ENCODE data around the gene MPIG6B.
A peak's percentile ranks its signal among the peaks of the same experiment; 100 is the strongest.

The MPIG6B gene

DNA sequence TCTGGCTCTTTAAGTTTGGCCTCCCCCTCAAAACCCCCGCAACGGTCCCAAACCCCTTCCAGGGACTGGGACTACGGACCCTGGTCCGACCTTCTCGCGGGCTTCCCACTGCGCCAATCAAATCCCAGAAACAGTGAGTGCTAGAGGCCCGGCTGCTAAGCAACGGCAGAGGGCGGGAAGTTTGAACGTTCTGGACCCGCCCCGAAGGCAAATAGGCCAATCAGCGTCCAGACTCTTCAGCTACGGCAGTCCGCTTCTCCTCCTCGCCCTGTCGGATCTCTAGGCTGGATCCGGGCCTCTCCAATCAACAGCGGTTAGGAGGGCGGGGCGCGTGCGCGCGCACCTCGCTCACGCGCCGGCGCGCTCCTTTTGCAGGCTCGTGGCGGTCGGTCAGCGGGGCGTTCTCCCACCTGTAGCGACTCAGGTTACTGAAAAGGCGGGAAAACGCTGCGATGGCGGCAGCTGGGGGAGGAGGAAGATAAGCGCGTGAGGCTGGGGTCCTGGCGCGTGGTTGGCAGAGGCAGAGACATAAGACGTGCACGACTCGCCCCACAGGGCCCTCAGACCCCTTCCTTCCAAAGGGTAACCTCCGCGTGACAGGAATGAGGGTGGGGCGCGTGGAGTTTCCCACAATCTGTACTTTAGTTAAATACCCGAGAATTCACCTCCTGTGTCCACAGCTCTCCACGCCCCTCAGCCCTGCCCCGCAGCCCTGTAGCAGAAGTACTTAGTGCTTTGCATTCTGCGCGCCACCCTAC lies 16.6 kb downstream of the MPIG6B start, which contains the start of gene MSH5 (continued):
- TF ChIP-seq, protein P1, sequence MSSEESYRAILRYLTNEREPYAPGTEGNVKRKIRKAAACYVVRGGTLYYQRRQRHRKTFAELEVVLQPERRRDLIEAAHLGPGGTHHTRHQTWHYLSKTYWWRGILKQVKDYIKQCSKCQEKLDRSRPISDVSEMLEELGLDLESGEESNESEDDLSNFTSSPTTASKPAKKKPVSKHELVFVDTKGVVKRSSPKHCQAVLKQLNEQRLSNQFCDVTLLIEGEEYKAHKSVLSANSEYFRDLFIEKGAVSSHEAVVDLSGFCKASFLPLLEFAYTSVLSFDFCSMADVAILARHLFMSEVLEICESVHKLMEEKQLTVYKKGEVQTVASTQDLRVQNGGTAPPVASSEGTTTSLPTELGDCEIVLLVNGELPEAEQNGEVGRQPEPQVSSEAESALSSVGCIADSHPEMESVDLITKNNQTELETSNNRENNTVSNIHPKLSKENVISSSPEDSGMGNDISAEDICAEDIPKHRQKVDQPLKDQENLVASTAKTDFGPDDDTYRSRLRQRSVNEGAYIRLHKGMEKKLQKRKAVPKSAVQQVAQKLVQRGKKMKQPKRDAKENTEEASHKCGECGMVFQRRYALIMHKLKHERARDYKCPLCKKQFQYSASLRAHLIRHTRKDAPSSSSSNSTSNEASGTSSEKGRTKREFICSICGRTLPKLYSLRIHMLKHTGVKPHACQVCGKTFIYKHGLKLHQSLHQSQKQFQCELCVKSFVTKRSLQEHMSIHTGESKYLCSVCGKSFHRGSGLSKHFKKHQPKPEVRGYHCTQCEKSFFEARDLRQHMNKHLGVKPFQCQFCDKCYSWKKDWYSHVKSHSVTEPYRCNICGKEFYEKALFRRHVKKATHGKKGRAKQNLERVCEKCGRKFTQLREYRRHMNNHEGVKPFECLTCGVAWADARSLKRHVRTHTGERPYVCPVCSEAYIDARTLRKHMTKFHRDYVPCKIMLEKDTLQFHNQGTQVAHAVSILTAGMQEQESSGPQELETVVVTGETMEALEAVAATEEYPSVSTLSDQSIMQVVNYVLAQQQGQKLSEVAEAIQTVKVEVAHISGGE (tag by site-specific recombination; conservative IDR thresholded peaks at IDR 0.05; ENCODE audit: low read depth), result no peak
- TF ChIP-seq ZNF114 (tag by site-specific recombination; IDR thresholded peaks at IDR 0.05) (no peak), ZBTB21 (tag by site-specific recombination; IDR thresholded peaks at IDR 0.05) (peak; percentile 54; the same call in 1 of the 2 replicates), ZNF624 (tag by site-specific recombination; IDR thresholded peaks at IDR 0.05) (no peak), GLIS2 (tag by site-specific recombination; IDR thresholded peaks at IDR 0.05) (peak; percentile 66; the same call in 1 of the 2 replicates), ZSCAN23 (tag by site-specific recombination; IDR thresholded peaks at IDR 0.05) (peak; percentile 79; the same call in 1 of the 2 replicates), ZBTB48 (tag by site-specific recombination; IDR thresholded peaks at IDR 0.05) (peak; percentile 95), HOXA7 (CRISPR knock-in tag; IDR thresholded peaks at IDR 0.05; ENCODE audit: borderline replicate concordance) (no peak), BCL11A (tag by site-specific recombination; IDR thresholded peaks at IDR 0.05; ENCODE audit: low read depth) (no peak), ZNF24 (tag by site-specific recombination; IDR thresholded peaks at IDR 0.05) (peak; percentile 78; the same call in 1 of the 2 replicates), ZNF510 (tag by site-specific recombination; IDR thresholded peaks at IDR 0.05; ENCODE audit: insufficient replicate concordance) (no peak), KLF9 (tag by site-specific recombination; IDR thresholded peaks at IDR 0.05; ENCODE audit: low read depth) (peak; percentile 73; the same call in 1 of the 2 replicates), YY2 (tag by site-specific recombination; IDR thresholded peaks at IDR 0.05) (peak; percentile 90), SETDB1 (IDR thresholded peaks at IDR 0.05; ENCODE audit: insufficient read length, low read length) (no peak), ZNF791 (tag by site-specific recombination; IDR thresholded peaks at IDR 0.05) (no peak), ZNF341 (tag by site-specific recombination; IDR thresholded peaks at IDR 0.05; ENCODE audit: low read depth) (peak; percentile 77), ZNF473 (tag by site-specific recombination; IDR thresholded peaks at IDR 0.05) (no peak), ZNF768 (tag by site-specific recombination; IDR thresholded peaks at IDR 0.05) (no peak), MYNN (tag by site-specific recombination; IDR thresholded peaks at IDR 0.05; ENCODE audit: borderline replicate concordance) (no peak; the same call in 1 of the 2 replicates), MZF1 (tag by site-specific recombination; IDR thresholded peaks at IDR 0.05; ENCODE audit: borderline replicate concordance) (no peak), ZNF558 (tag by site-specific recombination; IDR thresholded peaks at IDR 0.05) (no peak), ZNF600 (tag by site-specific recombination; IDR thresholded peaks at IDR 0.05) (no peak)
- TF ChIP-seq, protein P2, sequence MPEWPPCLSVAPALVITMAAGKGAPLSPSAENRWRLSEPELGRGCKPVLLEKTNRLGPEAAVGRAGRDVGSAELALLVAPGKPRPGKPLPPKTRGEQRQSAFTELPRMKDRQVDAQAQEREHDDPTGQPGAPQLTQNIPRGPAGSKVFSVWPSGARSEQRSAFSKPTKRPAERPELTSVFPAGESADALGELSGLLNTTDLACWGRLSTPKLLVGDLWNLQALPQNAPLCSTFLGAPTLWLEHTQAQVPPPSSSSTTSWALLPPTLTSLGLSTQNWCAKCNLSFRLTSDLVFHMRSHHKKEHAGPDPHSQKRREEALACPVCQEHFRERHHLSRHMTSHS (tag by site-specific recombination; IDR thresholded peaks at IDR 0.05), result no peak
- TF ChIP-seq, protein P3, sequence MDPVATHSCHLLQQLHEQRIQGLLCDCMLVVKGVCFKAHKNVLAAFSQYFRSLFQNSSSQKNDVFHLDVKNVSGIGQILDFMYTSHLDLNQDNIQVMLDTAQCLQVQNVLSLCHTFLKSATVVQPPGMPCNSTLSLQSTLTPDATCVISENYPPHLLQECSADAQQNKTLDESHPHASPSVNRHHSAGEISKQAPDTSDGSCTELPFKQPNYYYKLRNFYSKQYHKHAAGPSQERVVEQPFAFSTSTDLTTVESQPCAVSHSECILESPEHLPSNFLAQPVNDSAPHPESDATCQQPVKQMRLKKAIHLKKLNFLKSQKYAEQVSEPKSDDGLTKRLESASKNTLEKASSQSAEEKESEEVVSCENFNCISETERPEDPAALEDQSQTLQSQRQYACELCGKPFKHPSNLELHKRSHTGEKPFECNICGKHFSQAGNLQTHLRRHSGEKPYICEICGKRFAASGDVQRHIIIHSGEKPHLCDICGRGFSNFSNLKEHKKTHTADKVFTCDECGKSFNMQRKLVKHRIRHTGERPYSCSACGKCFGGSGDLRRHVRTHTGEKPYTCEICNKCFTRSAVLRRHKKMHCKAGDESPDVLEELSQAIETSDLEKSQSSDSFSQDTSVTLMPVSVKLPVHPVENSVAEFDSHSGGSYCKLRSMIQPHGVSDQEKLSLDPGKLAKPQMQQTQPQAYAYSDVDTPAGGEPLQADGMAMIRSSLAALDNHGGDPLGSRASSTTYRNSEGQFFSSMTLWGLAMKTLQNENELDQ (tag by site-specific recombination; IDR thresholded peaks at IDR 0.05; ENCODE audit: low read depth), result no peak
- TF ChIP-seq, protein P4, sequence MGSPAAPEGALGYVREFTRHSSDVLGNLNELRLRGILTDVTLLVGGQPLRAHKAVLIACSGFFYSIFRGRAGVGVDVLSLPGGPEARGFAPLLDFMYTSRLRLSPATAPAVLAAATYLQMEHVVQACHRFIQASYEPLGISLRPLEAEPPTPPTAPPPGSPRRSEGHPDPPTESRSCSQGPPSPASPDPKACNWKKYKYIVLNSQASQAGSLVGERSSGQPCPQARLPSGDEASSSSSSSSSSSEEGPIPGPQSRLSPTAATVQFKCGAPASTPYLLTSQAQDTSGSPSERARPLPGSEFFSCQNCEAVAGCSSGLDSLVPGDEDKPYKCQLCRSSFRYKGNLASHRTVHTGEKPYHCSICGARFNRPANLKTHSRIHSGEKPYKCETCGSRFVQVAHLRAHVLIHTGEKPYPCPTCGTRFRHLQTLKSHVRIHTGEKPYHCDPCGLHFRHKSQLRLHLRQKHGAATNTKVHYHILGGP (tag by site-specific recombination; IDR thresholded peaks at IDR 0.05), result no peak
- TF ChIP-seq, protein P5, sequence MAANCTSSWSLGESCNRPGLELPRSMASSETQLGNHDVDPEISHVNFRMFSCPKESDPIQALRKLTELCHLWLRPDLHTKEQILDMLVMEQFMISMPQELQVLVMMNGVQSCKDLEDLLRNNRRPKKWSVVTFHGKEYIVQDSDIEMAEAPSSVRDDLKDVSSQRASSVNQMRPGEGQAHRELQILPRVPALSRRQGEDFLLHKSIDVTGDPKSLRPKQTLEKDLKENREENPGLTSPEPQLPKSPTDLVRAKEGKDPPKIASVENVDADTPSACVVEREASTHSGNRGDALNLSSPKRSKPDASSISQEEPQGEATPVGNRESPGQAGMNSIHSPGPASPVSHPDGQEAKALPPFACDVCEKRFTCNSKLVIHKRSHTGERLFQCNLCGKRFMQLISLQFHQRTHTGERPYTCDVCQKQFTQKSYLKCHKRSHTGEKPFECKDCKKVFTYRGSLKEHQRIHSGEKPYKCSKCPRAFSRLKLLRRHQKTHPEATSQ (tag by site-specific recombination; IDR thresholded peaks at IDR 0.05), result peak; percentile 40; the same call in 1 of the 2 replicates
- TF ChIP-seq, protein P6, sequence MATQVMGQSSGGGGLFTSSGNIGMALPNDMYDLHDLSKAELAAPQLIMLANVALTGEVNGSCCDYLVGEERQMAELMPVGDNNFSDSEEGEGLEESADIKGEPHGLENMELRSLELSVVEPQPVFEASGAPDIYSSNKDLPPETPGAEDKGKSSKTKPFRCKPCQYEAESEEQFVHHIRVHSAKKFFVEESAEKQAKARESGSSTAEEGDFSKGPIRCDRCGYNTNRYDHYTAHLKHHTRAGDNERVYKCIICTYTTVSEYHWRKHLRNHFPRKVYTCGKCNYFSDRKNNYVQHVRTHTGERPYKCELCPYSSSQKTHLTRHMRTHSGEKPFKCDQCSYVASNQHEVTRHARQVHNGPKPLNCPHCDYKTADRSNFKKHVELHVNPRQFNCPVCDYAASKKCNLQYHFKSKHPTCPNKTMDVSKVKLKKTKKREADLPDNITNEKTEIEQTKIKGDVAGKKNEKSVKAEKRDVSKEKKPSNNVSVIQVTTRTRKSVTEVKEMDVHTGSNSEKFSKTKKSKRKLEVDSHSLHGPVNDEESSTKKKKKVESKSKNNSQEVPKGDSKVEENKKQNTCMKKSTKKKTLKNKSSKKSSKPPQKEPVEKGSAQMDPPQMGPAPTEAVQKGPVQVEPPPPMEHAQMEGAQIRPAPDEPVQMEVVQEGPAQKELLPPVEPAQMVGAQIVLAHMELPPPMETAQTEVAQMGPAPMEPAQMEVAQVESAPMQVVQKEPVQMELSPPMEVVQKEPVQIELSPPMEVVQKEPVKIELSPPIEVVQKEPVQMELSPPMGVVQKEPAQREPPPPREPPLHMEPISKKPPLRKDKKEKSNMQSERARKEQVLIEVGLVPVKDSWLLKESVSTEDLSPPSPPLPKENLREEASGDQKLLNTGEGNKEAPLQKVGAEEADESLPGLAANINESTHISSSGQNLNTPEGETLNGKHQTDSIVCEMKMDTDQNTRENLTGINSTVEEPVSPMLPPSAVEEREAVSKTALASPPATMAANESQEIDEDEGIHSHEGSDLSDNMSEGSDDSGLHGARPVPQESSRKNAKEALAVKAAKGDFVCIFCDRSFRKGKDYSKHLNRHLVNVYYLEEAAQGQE (tag by site-specific recombination; IDR thresholded peaks at IDR 0.05), result no peak
